Measurements from ENCODE around the gene RALGPS1. TPM values are rescaled to one million over a fixed set of nuclear protein-coding genes. Genes with fewer than 3 reads are reported as not detected.

Gene RALGPS1
- polyA plus RNA-seq, 2 of the 4 experiments (the other 2 are of a cell fraction): 5.0 to 7.9 TPM

DNA sequence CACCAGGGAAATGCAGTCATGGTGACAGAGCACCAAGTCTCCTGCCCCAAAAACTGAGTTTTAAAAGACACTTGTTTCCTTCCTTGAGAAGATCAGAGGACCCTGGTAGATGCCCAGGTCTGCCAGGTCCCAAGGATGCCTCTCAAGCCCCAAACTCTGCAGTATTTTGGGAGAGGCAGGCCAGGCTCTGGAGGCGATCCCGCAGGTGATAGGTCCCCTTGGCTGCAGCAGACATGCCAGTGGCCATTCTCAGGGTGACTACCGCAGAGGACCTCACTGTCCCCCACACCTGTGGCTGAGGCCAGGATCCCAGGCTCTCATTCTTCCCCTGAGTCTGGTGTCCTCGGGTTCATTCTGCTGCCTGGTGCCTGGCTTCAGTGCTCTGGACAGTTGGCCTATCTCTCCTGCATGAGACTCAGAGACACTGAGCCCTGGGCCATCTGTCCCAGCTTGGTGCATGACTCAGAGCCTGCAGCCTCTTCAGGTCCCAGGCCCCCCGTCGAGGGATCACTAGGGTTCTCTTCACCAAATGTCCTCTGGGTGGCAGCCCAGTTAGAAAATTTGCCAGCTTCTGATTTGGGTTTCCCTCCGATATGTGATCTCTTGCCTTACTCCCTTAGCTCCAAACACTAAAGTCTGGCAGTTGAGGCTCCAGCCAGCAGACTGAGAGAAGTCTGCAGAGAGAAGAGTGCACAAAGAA, 290.3 kb downstream of the RALGPS1 start:
- Histone ChIP-seq H3K9me3 (no peaks in the 10 kb centered on the region), H3K27ac (no peak overlapping the region), H3K4me1 (0 out of 3 replicates have a peak, but pooled peaks cover 4% of the 10 kb centered on the region), H3K4me2 (no peak overlapping the region), H3K4me3 (no peak overlapping the region)
- ATAC-seq: peak; percentile 68 to 78
- ChIA-PET POLR2A (no interaction called here), CTCF (interaction anchor here (0.8 to 24.1 kb wide), 9 partner anchors 7 to 285 kb away, joined by 3 to 381 read pairs (median 4); partner anchors contain the start of gene SLC2A8)
- DNase-seq (ENCODE audit: low read depth in 1 of 2, low spot score in 1 of 2): peak; percentile 39 to 76
- TF ChIP-seq, protein P1, sequence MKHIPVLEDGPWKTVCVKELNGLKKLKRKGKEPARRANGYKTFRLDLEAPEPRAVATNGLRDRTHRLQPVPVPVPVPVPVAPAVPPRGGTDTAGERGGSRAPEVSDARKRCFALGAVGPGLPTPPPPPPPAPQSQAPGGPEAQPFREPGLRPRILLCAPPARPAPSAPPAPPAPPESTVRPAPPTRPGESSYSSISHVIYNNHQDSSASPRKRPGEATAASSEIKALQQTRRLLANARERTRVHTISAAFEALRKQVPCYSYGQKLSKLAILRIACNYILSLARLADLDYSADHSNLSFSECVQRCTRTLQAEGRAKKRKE (CRISPR knock-in tag; IDR thresholded peaks at IDR 0.05; ENCODE audit: low read depth): no peak
- TF ChIP-seq, protein P2, sequence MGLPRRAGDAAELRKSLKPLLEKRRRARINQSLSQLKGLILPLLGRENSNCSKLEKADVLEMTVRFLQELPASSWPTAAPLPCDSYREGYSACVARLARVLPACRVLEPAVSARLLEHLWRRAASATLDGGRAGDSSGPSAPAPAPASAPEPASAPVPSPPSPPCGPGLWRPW (IDR thresholded peaks at IDR 0.05): no peak
- TF ChIP-seq MAFK (IDR thresholded peaks at IDR 0.05; ENCODE audit: partially characterized antibody) (no peak), FOSL2 (IDR thresholded peaks at IDR 0.05) (no peak), FOSL2 (CRISPR knock-in tag; IDR thresholded peaks at IDR 0.05) (0 out of 2 replicates have a peak, but pooled peaks have one; percentile 32), BHLHE40 (IDR thresholded peaks at IDR 0.05; ENCODE audit: low read depth, low read length) (no peak), ESRRA (IDR thresholded peaks at IDR 0.05; ENCODE audit: borderline replicate concordance, low read length) (no peak), RAD21 (conservative IDR thresholded peaks at IDR 0.05 in 1 of 2, IDR thresholded peaks at IDR 0.05 in 1 of 2) (peak; percentile 28 to 38; a peak in 1 of 5 replicates)
- TF ChIP-seq, protein P3, sequence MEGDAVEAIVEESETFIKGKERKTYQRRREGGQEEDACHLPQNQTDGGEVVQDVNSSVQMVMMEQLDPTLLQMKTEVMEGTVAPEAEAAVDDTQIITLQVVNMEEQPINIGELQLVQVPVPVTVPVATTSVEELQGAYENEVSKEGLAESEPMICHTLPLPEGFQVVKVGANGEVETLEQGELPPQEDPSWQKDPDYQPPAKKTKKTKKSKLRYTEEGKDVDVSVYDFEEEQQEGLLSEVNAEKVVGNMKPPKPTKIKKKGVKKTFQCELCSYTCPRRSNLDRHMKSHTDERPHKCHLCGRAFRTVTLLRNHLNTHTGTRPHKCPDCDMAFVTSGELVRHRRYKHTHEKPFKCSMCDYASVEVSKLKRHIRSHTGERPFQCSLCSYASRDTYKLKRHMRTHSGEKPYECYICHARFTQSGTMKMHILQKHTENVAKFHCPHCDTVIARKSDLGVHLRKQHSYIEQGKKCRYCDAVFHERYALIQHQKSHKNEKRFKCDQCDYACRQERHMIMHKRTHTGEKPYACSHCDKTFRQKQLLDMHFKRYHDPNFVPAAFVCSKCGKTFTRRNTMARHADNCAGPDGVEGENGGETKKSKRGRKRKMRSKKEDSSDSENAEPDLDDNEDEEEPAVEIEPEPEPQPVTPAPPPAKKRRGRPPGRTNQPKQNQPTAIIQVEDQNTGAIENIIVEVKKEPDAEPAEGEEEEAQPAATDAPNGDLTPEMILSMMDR (IDR thresholded peaks at IDR 0.05): peak; percentile 33
- TF ChIP-seq, protein P4, sequence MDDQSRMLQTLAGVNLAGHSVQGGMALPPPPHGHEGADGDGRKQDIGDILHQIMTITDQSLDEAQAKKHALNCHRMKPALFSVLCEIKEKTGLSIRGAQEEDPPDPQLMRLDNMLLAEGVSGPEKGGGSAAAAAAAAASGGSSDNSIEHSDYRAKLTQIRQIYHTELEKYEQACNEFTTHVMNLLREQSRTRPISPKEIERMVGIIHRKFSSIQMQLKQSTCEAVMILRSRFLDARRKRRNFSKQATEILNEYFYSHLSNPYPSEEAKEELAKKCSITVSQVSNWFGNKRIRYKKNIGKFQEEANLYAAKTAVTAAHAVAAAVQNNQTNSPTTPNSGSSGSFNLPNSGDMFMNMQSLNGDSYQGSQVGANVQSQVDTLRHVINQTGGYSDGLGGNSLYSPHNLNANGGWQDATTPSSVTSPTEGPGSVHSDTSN (IDR thresholded peaks at IDR 0.05): no peak
- WGBS (ENCODE audit: missing lambda C conversion rate): 54% methylated on average over 3 of the region's 7 CpGs
- FAIRE-seq: no peak

DNA sequence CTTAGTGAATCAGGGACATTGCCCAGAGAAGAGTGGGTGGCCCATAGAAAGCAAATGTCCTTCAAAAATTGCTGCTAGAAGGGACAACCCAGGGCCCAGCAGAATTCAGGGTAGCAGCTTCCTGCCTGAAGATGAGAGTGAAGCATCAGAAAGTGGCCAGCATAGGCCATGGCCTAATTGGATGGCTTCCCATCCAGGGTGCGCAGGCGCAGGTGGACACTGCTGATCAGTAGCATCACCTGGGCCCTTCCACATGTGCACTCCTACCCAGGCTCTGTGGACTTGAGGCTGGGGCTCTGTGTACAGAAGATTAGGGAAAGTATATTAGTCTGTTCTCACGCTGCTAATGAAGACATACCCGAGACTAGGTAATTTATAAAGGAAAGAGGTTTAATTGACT, 291.4 kb downstream of the RALGPS1 start:
- ChIA-PET CTCF (interaction anchor here (1.0 to 24.1 kb wide), 6 partner anchors 6 to 284 kb away, joined by 3 to 381 read pairs (median 63); partner anchors contain the start of gene SLC2A8), POLR2A (no interaction called here)
- no peak overlapping the region for H3K4me3 ChIP-seq
- no peak for FAIRE-seq
- DNase-seq (ENCODE audit: low read depth in 1 of 2, low spot score in 1 of 2): no peak
- WGBS (ENCODE audit: missing lambda C conversion rate): 82% methylated on average over 4 of the region's 4 CpGs
- TF ChIP-seq KDM1A (IDR thresholded peaks at IDR 0.05; ENCODE audit: low read depth) (no peak), JUNB (IDR thresholded peaks at IDR 0.05) (no peak), TFCP2L1 (CRISPR knock-in tag; IDR thresholded peaks at IDR 0.05) (no peak), CBX2 (IDR thresholded peaks at IDR 0.05; ENCODE audit: borderline replicate concordance, low read depth) (no peak), HOXB13 (CRISPR knock-in tag; IDR thresholded peaks at IDR 0.05; ENCODE audit: low read depth) (no peak), TP53 (CRISPR knock-in tag; IDR thresholded peaks at IDR 0.05) (no peak), FOXS1 (CRISPR knock-in tag; IDR thresholded peaks at IDR 0.05) (no peak), SREBF2 (IDR thresholded peaks at IDR 0.05) (no peak), MAZ (IDR thresholded peaks at IDR 0.05; ENCODE audit: borderline replicate concordance, low read depth, low read length) (no peak), JUN (IDR thresholded peaks at IDR 0.05) (no peak), PHF8 (IDR thresholded peaks at IDR 0.05; ENCODE audit: borderline replicate concordance, low read depth) (no peak), ESRRA (IDR thresholded peaks at IDR 0.05; ENCODE audit: borderline replicate concordance, low read length) (no peak), RARB (CRISPR knock-in tag; IDR thresholded peaks at IDR 0.05) (no peak), KDM5A (IDR thresholded peaks at IDR 0.05) (no peak), EHF (CRISPR knock-in tag; IDR thresholded peaks at IDR 0.05) (no peak)
- TF ChIP-seq, protein P3 (IDR thresholded peaks at IDR 0.05): no peak
- TF ChIP-seq, protein P5, sequence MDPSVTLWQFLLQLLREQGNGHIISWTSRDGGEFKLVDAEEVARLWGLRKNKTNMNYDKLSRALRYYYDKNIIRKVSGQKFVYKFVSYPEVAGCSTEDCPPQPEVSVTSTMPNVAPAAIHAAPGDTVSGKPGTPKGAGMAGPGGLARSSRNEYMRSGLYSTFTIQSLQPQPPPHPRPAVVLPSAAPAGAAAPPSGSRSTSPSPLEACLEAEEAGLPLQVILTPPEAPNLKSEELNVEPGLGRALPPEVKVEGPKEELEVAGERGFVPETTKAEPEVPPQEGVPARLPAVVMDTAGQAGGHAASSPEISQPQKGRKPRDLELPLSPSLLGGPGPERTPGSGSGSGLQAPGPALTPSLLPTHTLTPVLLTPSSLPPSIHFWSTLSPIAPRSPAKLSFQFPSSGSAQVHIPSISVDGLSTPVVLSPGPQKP (IDR thresholded peaks at IDR 0.05; ENCODE audit: low read depth, low read length): no peak
- TF ChIP-seq, protein P4 (IDR thresholded peaks at IDR 0.05): no peak
- TF ChIP-seq, protein P6, sequence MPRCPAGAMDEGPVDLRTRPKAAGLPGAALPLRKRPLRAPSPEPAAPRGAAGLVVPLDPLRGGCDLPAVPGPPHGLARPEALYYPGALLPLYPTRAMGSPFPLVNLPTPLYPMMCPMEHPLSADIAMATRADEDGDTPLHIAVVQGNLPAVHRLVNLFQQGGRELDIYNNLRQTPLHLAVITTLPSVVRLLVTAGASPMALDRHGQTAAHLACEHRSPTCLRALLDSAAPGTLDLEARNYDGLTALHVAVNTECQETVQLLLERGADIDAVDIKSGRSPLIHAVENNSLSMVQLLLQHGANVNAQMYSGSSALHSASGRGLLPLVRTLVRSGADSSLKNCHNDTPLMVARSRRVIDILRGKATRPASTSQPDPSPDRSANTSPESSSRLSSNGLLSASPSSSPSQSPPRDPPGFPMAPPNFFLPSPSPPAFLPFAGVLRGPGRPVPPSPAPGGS (IDR thresholded peaks at IDR 0.05): no peak
- H3K4me1 ChIP-seq: 0 out of 3 replicates have a peak, but pooled peaks cover 4% of the 10 kb centered on the region
- ATAC-seq: no peak
- H3K27ac ChIP-seq: no peak overlapping the region
- H3K9me3 ChIP-seq: no peaks in the 10 kb centered on the region
- no peak overlapping the region for H3K4me2 ChIP-seq

Measured in A549 (cell line).